Stomach smooth muscle (tissue), 2 donors: ENCODE measurements around the gene PPP1CB.
A peak's percentile ranks its signal among the peaks of the same experiment; 100 is the strongest.
"Not testable (repeated sequence)": the region's sequence is repeated elsewhere in the genome, so short reads cannot be mapped to it uniquely, and the experiment has no call there.

Experiments used
- H3K27ac ChIP-seq: one replicate; pipeline ENCODE4 v1.7.0; 2013; ENCODE audit warnings: mild to moderate bottlenecking, low read length, inconsistent platforms
- H3K27me3 ChIP-seq, 2 donors: one replicate each; pipeline ENCODE4 v1.7.0; 2013; ENCODE audit warnings: low read length in 2 of 2; ENCODE audit not compliant: insufficient read depth in 2 of 2, control insufficient read depth in 1 of 2
- H3K36me3 ChIP-seq, 2 donors: one replicate each; pipeline ENCODE4 v1.7.0; 2013; ENCODE audit warnings: low read length in 2 of 2; ENCODE audit not compliant: control insufficient read depth in 2 of 2, insufficient read depth in 2 of 2
- H3K4me1 ChIP-seq: one replicate; pipeline ENCODE4 v1.7.0; 2013; ENCODE audit warnings: low read length; ENCODE audit not compliant: control insufficient read depth, insufficient read depth
- H3K4me3 ChIP-seq, 2 donors: one replicate each; pipeline ENCODE4 v1.7.0; 2013; ENCODE audit warnings: low read length in 2 of 2
- H3K9ac ChIP-seq, 2 donors: one replicate each; pipeline ENCODE4 v1.7.0; 2013; ENCODE audit warnings: low read length in 2 of 2, mild to moderate bottlenecking in 1 of 2
- H3K9me3 ChIP-seq, 2 donors: one replicate each; pipeline ENCODE4 v1.7.0; 2013; ENCODE audit warnings: low read length in 2 of 2; ENCODE audit not compliant: control insufficient read depth in 2 of 2
- donor health status: healthy.
- donor health status: Pancreatic carcinoma.

PPP1CB gene

GRCh38 chr2:28717339-28717758 lies 34.3 kb upstream of the PPP1CB start:
- no peaks in the 10 kb centered on the region for H3K9me3 ChIP-seq
- H3K4me1 ChIP-seq: peaks cover 10% of the 10 kb centered on the region
- H3K9ac ChIP-seq: no peak overlapping the region
- H3K36me3 ChIP-seq: no peaks in the 10 kb centered on the region
- peak overlapping the region; percentile 56 for H3K27ac ChIP-seq
- no peaks in the 10 kb centered on the region for H3K27me3 ChIP-seq
- H3K4me3 ChIP-seq: no peak overlapping the region

GRCh38 chr2:28720345-28720744 lies 31.3 kb upstream of the PPP1CB start:
- no peaks in the 10 kb centered on the region for H3K36me3 ChIP-seq
- no peak overlapping the region for H3K4me3 ChIP-seq
- no peak overlapping the region for H3K27ac ChIP-seq
- H3K9me3 ChIP-seq: no peaks in the 10 kb centered on the region
- no peak overlapping the region for H3K9ac ChIP-seq
- H3K4me1 ChIP-seq: peaks cover 10% of the 10 kb centered on the region
- no peaks in the 10 kb centered on the region for H3K27me3 ChIP-seq

GRCh38 chr2:28721601-28722191 lies 29.9 kb upstream of the PPP1CB start:
- peaks cover 6% of the 10 kb centered on the region for H3K4me1 ChIP-seq
- no peaks in the 10 kb centered on the region for H3K9me3 ChIP-seq
- H3K4me3 ChIP-seq: no peak overlapping the region
- no peaks in the 10 kb centered on the region for H3K36me3 ChIP-seq
- H3K27ac ChIP-seq: no peak overlapping the region
- H3K27me3 ChIP-seq: no peaks in the 10 kb centered on the region
- H3K9ac ChIP-seq: no peak overlapping the region

DNA sequence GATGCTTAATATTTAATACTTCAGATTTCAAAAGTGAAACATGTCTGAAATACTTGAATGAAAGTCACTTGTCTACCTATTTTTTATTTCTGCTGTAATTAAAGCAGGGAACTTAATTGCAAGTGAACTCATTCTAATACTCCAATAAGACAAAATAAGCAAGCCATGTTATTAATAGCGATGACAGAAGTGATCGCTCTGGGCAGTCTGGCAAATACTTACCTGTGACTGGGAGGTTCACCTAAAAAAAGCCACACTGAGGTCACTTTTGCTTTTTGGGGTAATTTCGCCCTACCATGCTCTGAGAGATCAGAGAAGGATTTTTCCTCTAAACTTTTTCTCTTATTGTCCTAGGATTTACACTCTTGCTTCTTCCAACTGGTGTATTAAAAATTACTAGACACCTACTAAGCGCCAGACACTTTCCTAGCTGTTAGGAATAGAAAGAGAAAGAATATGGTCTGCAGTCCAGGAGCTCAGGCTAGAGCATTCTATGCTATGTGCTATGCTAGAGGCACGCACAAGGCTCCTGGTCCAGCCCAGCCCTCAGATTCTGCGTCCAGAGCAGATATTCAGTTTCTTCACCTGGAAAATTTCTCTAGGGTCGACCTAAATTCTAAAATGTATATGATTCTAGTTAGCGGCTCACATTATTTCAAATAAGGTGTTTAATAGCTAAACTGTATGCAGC lies 26.5 kb upstream of the PPP1CB start:
- H3K4me1 ChIP-seq: peaks cover 8% of the 10 kb centered on the region
- H3K36me3 ChIP-seq: no peaks in the 10 kb centered on the region
- H3K27ac ChIP-seq: no peak overlapping the region
- no peak overlapping the region for H3K9ac ChIP-seq
- H3K4me3 ChIP-seq: no peak overlapping the region
- H3K9me3 ChIP-seq: no peaks in the 10 kb centered on the region
- H3K27me3 ChIP-seq: no peaks in the 10 kb centered on the region

GRCh38 chr2:28726177-28726576 lies 25.5 kb upstream of the PPP1CB start:
- Histone ChIP-seq H3K9ac (no peak overlapping the region), H3K27ac (no peak overlapping the region), H3K4me1 (peaks cover 8% of the 10 kb centered on the region), H3K27me3 (no peaks in the 10 kb centered on the region), H3K4me3 (no peak overlapping the region), H3K9me3 (no peaks in the 10 kb centered on the region), H3K36me3 (no peaks in the 10 kb centered on the region)

- no peak overlapping the region for H3K9ac ChIP-seq
- peaks cover 8% of the 10 kb centered on the region for H3K4me1 ChIP-seq
- no peaks in the 10 kb centered on the region for H3K27me3 ChIP-seq
- H3K4me3 ChIP-seq: no peak overlapping the region
- no peak overlapping the region for H3K27ac ChIP-seq
- no peaks in the 10 kb centered on the region for H3K9me3 ChIP-seq
- no peaks in the 10 kb centered on the region for H3K36me3 ChIP-seq
These were observed 21.9 kb upstream of the PPP1CB start for GRCh38 chr2:28729698-28730097.

DNA sequence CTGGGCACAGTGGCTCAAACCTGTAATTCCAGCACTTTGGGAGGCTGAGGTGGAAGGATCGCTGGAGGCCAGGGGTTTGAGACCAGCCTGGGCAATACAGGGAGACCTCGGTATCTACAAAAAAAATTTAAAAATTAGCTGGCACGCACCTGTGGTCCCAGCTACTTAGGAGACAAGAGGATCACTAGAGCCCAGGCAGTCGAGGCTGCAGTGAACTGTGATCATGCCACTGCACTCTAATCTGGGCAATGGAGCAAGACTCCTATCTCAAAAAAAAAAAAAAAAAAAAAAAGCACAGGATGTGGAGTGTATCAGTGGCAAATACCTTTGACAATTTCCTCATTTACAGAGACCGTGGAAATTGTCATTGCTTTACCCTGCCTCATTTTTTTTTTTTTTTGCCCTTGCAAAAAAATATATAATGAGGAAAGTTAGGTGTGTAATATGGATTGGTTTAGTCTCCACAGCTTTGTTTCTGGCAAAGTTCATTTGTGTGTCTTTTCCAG lies 20.9 kb upstream of the PPP1CB start:
- no peaks in the 10 kb centered on the region for H3K36me3 ChIP-seq
- H3K9ac ChIP-seq: no peak overlapping the region
- H3K27ac ChIP-seq: no peak overlapping the region
- peaks cover 14% of the 10 kb centered on the region for H3K4me1 ChIP-seq
- H3K27me3 ChIP-seq: no peaks in the 10 kb centered on the region
- no peak overlapping the region for H3K4me3 ChIP-seq
- H3K9me3 ChIP-seq: no peaks in the 10 kb centered on the region

GRCh38 chr2:28735511-28735910 lies 16.1 kb upstream of the PPP1CB start:
- Histone ChIP-seq H3K9ac (no peak overlapping the region), H3K9me3 (peaks cover 0 to 4% of the 10 kb centered on the region in 2 donors), H3K27me3 (no peaks in the 10 kb centered on the region), H3K36me3 (no peaks in the 10 kb centered on the region), H3K4me1 (peaks cover 13% of the 10 kb centered on the region), H3K4me3 (no peak overlapping the region), H3K27ac (no peak overlapping the region)

GRCh38 chr2:28736034-28736433 lies 15.6 kb upstream of the PPP1CB start:
- H3K4me3 ChIP-seq: peak overlapping the region in 1 of 2 donors; percentile 35
- H3K9me3 ChIP-seq: peaks cover 0 to 4% of the 10 kb centered on the region in 2 donors
- H3K36me3 ChIP-seq: no peaks in the 10 kb centered on the region
- no peak overlapping the region for H3K9ac ChIP-seq
- H3K27ac ChIP-seq: no peak overlapping the region
- H3K4me1 ChIP-seq: peaks cover 13% of the 10 kb centered on the region
- no peaks in the 10 kb centered on the region for H3K27me3 ChIP-seq

- no peaks in the 10 kb centered on the region for H3K27me3 ChIP-seq
- H3K9ac ChIP-seq: no peak overlapping the region
- H3K4me3 ChIP-seq: no peak overlapping the region
- no peak overlapping the region for H3K27ac ChIP-seq
- H3K9me3 ChIP-seq: peaks cover 0 to 4% of the 10 kb centered on the region in 2 donors
- peaks cover 13% of the 10 kb centered on the region for H3K4me1 ChIP-seq
- H3K36me3 ChIP-seq: no peaks in the 10 kb centered on the region
These were observed 14.0 kb upstream of the PPP1CB start for GRCh38 chr2:28737655-28738054.

DNA sequence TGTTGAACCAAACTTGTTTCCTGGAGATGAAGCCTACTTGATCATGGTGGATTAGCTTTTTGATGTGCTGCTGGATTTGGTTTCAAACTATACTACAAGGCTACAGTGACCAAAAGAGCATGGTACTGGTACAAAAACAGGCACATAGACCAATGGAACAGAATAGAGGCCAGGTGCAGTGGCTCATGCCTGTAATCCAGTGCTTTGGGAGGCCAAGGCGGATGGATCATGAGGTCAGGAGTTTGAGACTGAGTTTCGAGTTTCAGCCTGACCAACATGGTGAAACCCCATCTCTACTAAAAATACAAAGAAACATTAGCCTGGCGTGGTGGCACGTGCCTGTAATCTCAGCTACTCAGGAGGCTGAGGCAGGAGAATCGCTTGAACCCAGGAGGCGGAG lies 9.0 kb upstream of the PPP1CB start:
- H3K4me3 ChIP-seq, H3K4me1 ChIP-seq, H3K36me3 ChIP-seq, H3K27me3 ChIP-seq, H3K9ac ChIP-seq, H3K9me3 ChIP-seq, H3K27ac ChIP-seq: not testable (repeated sequence)
